Ishikawa (cell line): ENCODE results near the gene BIRC6.

ENCODE experiments used
- CEBPB ChIP-seq: IDR thresholded peaks from 2 replicates; pipeline ENCODE4 v1.6.1; 2012
- CREB1 ChIP-seq: IDR thresholded peaks from 2 replicates; pipeline ENCODE4 v1.6.1; 2012; ENCODE audit warnings: low read depth
- EGR1 ChIP-seq: IDR thresholded peaks from 2 replicates; pipeline ENCODE4 v1.6.1; 2012
- EP300 ChIP-seq: IDR thresholded peaks from 2 replicates; pipeline ENCODE4 v1.6.1; 2012; ENCODE audit warnings: borderline replicate concordance
- FOXM1 ChIP-seq: IDR thresholded peaks from 2 replicates; pipeline ENCODE4 v1.6.1; 2012; ENCODE audit warnings: low read depth, borderline replicate concordance
- MAX ChIP-seq: IDR thresholded peaks from 2 replicates; pipeline ENCODE4 v1.6.1; 2012
- NFIC ChIP-seq: IDR thresholded peaks from 2 replicates; pipeline ENCODE4 v1.6.1; 2012
- RAD21 ChIP-seq: IDR thresholded peaks from 2 replicates; pipeline ENCODE4 v1.6.1; 2012; ENCODE audit warnings: low read depth
- REST ChIP-seq: IDR thresholded peaks from 2 replicates; pipeline ENCODE4 v1.6.1; 2012; ENCODE audit warnings: low read depth, mild to moderate bottlenecking
- TAF1 ChIP-seq: IDR thresholded peaks from 2 replicates; pipeline ENCODE4 v1.6.1; 2012; ENCODE audit warnings: low read depth, mild to moderate bottlenecking
- TCF12 ChIP-seq: IDR thresholded peaks from 2 replicates; pipeline ENCODE4 v1.6.1; 2012; ENCODE audit warnings: low read depth
- TEAD4 ChIP-seq: IDR thresholded peaks from 2 replicates; pipeline ENCODE4 v1.6.1; 2012
- USF1 ChIP-seq: IDR thresholded peaks from 2 replicates; pipeline ENCODE4 v1.6.1; 2012
- YY1 ChIP-seq: IDR thresholded peaks from 2 replicates; pipeline ENCODE4 v1.6.1; 2012; ENCODE audit warnings: low read depth
- ZBTB7A ChIP-seq: IDR thresholded peaks from 2 replicates; pipeline ENCODE4 v1.6.1; 2012; ENCODE audit warnings: low read depth

BIRC6 gene

GRCh38 chr2:32611366-32611765 lies 254.5 kb downstream of the BIRC6 start:
- no peak for TF ChIP-seq CREB1
- TF ChIP-seq FOXM1 = no peak
- no peak for TF ChIP-seq NFIC
- no peak for TF ChIP-seq REST
- TF ChIP-seq ZBTB7A = no peak
- TF ChIP-seq EP300 = no peak

GRCh38 chr2:32611771-32612170 lies 254.9 kb downstream of the BIRC6 start:
- TF ChIP-seq TCF12 (no peak), REST (no peak), USF1 (no peak), NFIC (no peak), TEAD4 (no peak), RAD21 (no peak), ZBTB7A (no peak), YY1 (no peak), FOXM1 (no peak), EP300 (no peak), CEBPB (no peak)

- TF ChIP-seq REST = no peak
- no peak for TF ChIP-seq FOXM1
- TF ChIP-seq MAX = no peak
- no peak for TF ChIP-seq USF1
- no peak for TF ChIP-seq RAD21
- TF ChIP-seq EP300 = no peak
- TF ChIP-seq CREB1 = no peak
- no peak for TF ChIP-seq TAF1
- no peak for TF ChIP-seq NFIC
- no peak for TF ChIP-seq TEAD4
- TF ChIP-seq EGR1 = no peak
- TF ChIP-seq CEBPB = no peak
- TF ChIP-seq TCF12 = no peak
- no peak for TF ChIP-seq YY1
- TF ChIP-seq ZBTB7A = no peak
Observed at GRCh38 chr2:32614084-32614483, 257.3 kb downstream of the BIRC6 start.

- TF ChIP-seq USF1 (no peak), ZBTB7A (no peak), CEBPB (no peak), YY1 (no peak), REST (no peak), EP300 (no peak), FOXM1 (no peak), CREB1 (no peak), RAD21 (no peak), TAF1 (no peak), NFIC (no peak)
Observed at GRCh38 chr2:32617599-32618189, 260.9 kb downstream of the BIRC6 start.
